Activated T-helper 2 cell treated with anti-CD3 and anti-CD28 coated beads, Interferon-gamma antibody, Interleukin-2, Interleukin-4, amounts not matched to agents 10 μg/mL and 5 μg/mL and 100 μg/mL, durations not matched to agents 14 hours and 24 hours and 36 hours (primary cell): ENCODE results near the gene CENPB. TPM values are rescaled to one million over a fixed set of nuclear protein-coding genes. Genes with fewer than 3 reads are reported as not detected.

Experiments
- DNase-seq: peaks from one replicate; pipeline ENCODE4 v3.0.0; 2021; ENCODE audit warnings: low spot score
- H3K27ac Mint-ChIP-seq: one replicate; pipeline ENCODE4 v1.8.0; 2021; ENCODE audit warnings: mixed read lengths
- H3K27me3 Mint-ChIP-seq: one replicate; pipeline ENCODE4 v1.8.0; 2021; ENCODE audit warnings: low read depth, mixed read lengths
- H3K36me3 Mint-ChIP-seq: one replicate; pipeline ENCODE4 v1.8.0; 2021; ENCODE audit warnings: low read depth, mixed read lengths
- H3K4me1 Mint-ChIP-seq: one replicate; pipeline ENCODE4 v1.8.0; 2021; ENCODE audit warnings: low read depth, mixed read lengths
- H3K4me3 Mint-ChIP-seq: one replicate; pipeline ENCODE4 v1.8.0; 2021; ENCODE audit warnings: low read depth, mild to moderate bottlenecking, moderate library complexity, mixed read lengths
- H3K9me3 Mint-ChIP-seq: one replicate; pipeline ENCODE4 v1.8.0; 2021; ENCODE audit warnings: mixed read lengths
- intact Hi-C: fragments of 100-400 bp; cut with micrococcal nuclease; formaldehyde crosslinking; loops from one replicate; pipeline ENCODE4 v1.15.1; 2023
- total RNA-seq: library from RNA; stranded (reverse); gene quantifications from 2 replicates; pipeline ENCODE4 v1.2.3, GENCODE V29; 2022

The CENPB gene
- total RNA-seq, 1 donor from 2014 or later = 66.1 TPM

DNA sequence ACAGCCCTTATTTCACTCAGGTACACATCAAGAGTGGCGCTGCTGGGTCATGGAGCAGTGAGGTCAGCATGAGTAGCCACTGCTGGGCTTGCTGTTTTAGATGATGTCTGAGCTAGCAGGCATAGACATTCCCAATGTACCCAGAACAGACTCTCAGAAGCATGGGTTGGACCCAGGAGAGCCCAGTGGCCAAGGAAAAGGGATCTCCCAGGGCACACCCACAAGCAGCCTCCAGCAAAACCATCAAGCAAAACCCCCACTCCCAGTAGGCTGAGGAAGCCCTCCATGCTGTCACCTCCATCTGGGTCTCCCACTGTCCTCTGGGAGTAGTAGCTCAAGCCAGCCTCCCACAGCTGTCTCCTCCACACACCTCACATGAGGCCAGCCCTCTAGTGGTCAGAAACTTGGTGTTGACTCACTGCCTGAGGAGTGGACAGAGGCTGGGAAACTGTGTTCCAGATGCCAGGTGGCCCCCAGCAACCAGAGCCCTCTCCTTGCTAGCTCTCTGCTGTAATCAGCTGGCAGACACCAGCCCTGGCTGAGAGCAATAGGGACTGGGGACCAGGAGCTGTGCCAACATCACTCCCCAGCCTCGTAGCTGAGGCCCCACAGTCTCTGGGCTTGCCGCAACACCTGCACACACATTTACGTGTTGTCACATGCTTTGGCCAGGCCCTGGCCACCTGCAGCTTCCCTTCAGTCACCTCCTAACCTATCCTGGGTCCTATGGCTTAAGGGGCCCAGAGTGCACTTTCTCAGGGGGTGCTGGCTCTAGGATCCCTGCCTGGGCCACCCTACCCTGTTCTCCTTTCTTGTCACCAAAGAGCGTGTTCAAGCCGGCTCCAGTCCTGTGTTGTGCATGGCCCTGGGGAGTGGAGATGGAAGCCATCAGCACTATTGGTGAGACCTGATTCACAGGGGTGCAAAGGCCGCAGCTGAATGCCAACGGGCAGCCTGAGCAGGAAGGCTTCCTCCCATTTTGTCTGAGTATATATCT lies 31.9 kb upstream of the CENPB start:
- no peaks in the 10 kb centered on the region for H3K27me3 Mint-ChIP-seq
- H3K9me3 Mint-ChIP-seq = no peaks in the 10 kb centered on the region
- peak overlapping the region; percentile 58 for H3K27ac Mint-ChIP-seq
- intact Hi-C loops = loop anchor here (10.0 kb wide), 1 partner anchor 266 kb away; no protein-coding TSS in a partner anchor
- H3K36me3 Mint-ChIP-seq = peaks cover 13% of the 10 kb centered on the region
- peak overlapping the region; percentile 30 for H3K4me3 Mint-ChIP-seq
- DNase-seq = no peak
- peaks cover 37% of the 10 kb centered on the region for H3K4me1 Mint-ChIP-seq

DNA sequence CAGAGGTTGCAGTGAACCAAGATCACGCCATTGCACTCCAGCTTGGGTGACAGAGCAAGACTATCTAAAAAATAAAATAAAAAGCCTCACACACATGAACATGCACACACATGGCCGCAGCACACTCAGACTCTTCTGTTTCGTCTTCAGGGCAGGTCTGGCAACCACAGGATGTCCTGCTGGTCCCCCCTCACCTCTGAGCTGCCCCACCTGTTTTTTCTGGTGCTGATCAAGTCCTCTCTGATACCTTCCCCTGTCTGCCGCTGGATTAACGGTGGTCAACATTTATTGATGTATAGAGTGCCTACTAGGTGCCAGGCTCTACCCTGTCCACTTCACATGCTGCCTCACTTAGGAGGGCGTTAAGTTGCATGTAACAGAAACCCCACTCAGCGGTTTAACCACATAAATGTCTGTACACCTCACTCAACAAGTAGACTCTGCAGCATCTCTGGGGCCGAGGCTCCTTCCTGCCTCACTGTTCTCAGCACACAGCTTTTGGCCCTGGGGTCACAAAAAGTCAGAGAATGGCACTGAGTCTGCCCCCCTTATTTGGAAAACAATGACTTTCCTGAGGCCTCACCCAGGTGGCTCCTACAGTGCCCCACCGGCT lies 29.3 kb upstream of the CENPB start:
- Mint-ChIP-seq H3K4me1 (peaks cover 55% of the 10 kb centered on the region), H3K9me3 (no peaks in the 10 kb centered on the region), H3K36me3 (peaks cover 3% of the 10 kb centered on the region), H3K27me3 (no peaks in the 10 kb centered on the region), H3K27ac (peak overlapping the region; percentile 86), H3K4me3 (peak overlapping the region; percentile 66)
- intact Hi-C loops = loop anchor here (10.0 kb wide), 1 partner anchor 269 kb away; no protein-coding TSS in a partner anchor
- no peak for DNase-seq

DNA sequence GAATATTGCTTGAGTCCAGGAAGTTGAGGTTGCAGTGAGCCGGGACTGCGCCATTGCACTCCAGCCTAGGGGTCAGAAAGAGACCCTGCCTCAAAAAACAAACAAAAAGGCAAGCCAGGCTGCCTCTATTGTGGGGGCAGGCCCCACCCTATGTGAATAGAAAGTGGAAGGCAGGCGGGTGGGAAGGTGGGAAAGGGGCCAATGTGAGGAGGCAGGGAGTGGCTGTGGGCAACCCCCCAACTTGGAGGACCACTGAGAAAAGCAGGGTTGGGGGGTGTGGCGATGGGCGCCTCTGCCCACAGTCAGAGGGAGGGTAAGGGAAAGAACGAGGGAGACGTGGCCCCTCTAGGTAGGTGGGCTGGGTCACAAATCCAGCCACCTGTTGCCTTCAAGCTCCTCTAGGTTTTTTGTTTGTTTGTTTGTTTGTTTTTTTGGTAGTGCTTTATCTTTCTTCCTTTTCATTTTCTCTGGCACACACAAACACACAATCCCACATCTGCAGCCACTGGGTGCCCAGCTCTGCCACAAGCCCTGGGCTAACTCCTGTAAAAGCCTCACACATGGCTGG lies 28.5 kb upstream of the CENPB start:
- no peak for DNase-seq
- peak overlapping the region; percentile 33 for H3K27ac Mint-ChIP-seq
- intact Hi-C loops = loop anchor here (10.0 kb wide), 1 partner anchor 270 kb away; no protein-coding TSS in a partner anchor
- no peaks in the 10 kb centered on the region for H3K9me3 Mint-ChIP-seq
- H3K4me1 Mint-ChIP-seq = peaks cover 59% of the 10 kb centered on the region
- H3K27me3 Mint-ChIP-seq = no peaks in the 10 kb centered on the region
- H3K36me3 Mint-ChIP-seq = peaks cover 3% of the 10 kb centered on the region
- no peak overlapping the region for H3K4me3 Mint-ChIP-seq

DNA sequence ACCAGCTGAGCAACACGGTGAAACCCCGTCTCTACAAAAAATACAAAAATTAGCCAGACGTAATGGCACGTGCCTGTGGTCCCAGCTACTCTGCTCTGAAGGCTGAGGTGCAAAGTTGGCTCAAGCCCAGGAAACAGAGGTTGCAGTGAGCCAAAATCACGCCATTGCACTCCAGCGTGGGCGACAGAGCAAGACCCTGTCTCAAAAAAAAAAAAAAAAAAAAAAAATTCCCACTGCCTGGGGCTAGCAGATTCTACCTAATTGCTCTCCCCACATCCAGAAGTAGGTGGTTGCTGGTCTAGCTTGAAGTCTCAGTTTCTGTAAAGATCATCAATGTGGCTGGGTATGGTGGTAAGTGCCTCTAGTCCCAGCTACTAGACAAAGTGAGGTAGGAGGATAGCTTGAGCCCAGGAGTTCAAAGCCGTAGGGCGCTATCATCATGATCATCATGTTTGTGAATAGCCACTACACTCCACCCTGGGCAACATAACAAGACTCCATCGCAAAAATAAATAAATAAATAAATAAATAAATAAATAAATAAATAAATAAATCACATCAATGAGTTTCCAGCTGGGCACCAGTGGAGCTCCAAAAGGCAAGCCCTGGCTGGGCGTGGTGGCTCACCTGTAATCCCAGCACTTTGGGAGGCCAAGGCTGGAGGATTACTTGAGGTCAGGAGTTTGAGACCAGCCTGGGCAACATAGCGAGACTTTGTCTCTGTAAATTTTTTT lies 27.5 kb upstream of the CENPB start:
- H3K9me3 Mint-ChIP-seq = no peaks in the 10 kb centered on the region
- no peak overlapping the region for H3K4me3 Mint-ChIP-seq
- H3K36me3 Mint-ChIP-seq = peaks cover 3% of the 10 kb centered on the region
- DNase-seq = no peak
- H3K27ac Mint-ChIP-seq = peak overlapping the region; percentile 61
- H3K27me3 Mint-ChIP-seq = no peaks in the 10 kb centered on the region
- H3K4me1 Mint-ChIP-seq = peaks cover 55% of the 10 kb centered on the region
- intact Hi-C loops = loop anchor here (10.0 kb wide), 1 partner anchor 271 kb away; no protein-coding TSS in a partner anchor

DNA sequence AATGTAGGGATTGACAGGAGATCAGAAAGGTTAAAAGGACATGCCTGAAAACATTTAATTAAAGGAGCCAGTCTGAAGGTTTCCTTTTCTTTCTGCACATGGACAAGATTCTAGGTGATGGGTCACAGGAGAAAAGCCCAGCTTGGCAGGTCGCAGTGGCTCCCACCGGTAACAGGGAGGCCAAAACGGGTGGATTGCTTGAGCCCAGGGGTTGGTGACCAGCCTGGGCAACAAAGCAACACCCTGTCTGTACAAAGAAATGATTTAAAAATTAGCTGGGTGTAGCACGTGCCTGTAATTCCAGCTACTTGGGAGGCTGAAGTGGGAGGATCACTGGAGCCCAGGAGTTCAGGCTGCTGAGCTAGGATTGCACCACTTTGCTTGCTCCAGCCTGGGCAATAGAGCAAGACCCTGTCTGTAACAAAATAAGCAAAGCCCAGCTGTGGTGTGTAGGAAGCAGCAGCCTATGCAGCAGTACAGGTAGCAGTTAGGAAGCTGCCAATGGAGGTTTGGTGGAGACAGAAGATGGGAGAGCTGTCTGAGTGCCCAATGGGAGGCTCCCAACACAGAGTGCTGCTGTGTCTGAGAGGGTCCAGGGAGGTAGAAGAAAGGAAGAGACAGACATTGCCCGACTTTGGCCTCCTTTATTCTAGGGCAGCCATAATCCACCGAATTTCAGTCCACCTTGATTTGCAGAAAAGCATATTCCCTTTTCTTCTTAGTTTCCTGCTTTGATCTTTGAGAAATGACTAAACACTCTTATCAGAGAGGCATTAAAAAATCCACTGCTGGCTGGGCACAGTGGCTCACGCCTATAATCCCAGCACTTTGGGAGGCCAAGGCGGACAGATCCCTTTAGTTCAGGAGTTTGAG lies 26.7 kb upstream of the CENPB start:
- intact Hi-C loops = loop anchor here (10.0 kb wide), 1 partner anchor 272 kb away; no protein-coding TSS in a partner anchor

DNA sequence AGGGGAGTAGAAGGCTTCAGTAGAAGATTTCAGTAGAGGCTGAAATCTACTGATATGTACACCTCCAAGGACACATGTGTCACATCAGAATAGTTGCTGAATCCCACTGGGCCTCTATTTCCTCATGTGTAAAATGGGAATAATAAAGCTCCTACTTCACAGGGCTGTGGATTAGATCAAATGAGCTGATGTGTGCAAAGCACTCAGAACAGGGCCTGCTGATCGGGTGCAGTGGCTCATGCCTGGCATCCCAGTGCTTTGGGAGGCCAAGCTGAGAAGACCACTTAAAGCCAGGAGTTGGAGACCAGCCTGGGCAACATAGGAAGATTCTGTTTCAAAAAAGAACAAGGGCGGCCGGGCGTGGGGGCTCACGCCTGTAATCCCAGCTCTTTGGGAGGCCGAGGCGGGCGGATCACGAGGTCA lies 25.7 kb upstream of the CENPB start:
- intact Hi-C loops = loop anchor here (10.0 kb wide), 1 partner anchor 273 kb away; no protein-coding TSS in a partner anchor
- Mint-ChIP-seq H3K4me3 (peak overlapping the region; percentile 74), H3K4me1 (peaks cover 53% of the 10 kb centered on the region), H3K9me3 (no peaks in the 10 kb centered on the region), H3K27ac (peak overlapping the region; percentile 99), H3K36me3 (peaks cover 10% of the 10 kb centered on the region), H3K27me3 (no peaks in the 10 kb centered on the region)
- no peak for DNase-seq

More for the DNA sequence above, 26.7 kb upstream of the CENPB start:
- H3K4me3 Mint-ChIP-seq = no peak overlapping the region
- H3K27ac Mint-ChIP-seq = peak overlapping the region; percentile 61
- H3K36me3 Mint-ChIP-seq = peaks cover 8% of the 10 kb centered on the region
- H3K9me3 Mint-ChIP-seq = no peaks in the 10 kb centered on the region
- no peaks in the 10 kb centered on the region for H3K27me3 Mint-ChIP-seq
- H3K4me1 Mint-ChIP-seq = peaks cover 49% of the 10 kb centered on the region
- no peak for DNase-seq

DNA sequence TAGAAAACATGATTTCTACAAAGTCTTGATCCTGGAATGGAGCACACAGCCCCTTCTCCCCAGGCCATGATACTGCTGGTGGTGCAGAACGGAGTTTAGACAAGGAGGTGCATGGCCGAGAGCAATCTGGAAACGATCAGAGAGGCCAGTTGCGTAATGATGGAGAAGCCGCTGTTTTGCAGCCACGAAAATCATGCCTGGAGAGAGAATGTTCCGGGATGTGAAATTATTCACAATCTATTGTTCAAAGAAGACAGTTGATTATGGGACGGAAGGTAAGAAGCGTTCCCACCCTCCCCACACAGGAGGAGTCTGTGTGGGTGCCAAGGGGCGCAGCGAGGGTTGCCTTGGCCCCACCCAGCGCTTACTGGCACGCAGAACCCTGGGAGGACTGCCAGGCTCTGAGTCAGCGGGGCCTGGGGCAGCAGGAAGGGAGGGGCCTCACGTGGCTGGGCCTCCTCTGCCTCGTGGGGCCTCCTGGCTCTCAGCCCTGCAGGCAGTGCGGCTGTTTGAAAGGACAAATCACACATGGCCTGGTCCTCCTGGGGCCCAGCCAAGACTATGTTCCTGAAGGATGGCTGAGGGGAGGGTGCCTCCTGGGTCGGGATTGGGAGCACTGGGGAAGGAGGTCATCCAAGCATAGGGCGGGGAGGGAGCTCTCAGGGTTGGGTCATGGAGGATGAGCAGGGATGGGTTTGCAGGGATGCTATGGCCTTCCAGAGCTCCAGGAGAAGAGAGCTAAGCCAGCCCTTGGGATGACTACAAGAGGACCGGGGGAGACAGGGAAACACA lies 25.1 kb upstream of the CENPB start:
- DNase-seq = peak; percentile 81
- Mint-ChIP-seq H3K4me3 (peak overlapping the region; percentile 74), H3K36me3 (peaks cover 16% of the 10 kb centered on the region), H3K27me3 (no peaks in the 10 kb centered on the region), H3K9me3 (no peaks in the 10 kb centered on the region), H3K27ac (peak overlapping the region; percentile 99), H3K4me1 (peaks cover 58% of the 10 kb centered on the region)
- intact Hi-C loops = loop anchor here (1.0 to 10.0 kb wide), 4 partner anchors 9 to 273 kb away; partner anchors contain the start of genes AP5S1 and CENPB

DNA sequence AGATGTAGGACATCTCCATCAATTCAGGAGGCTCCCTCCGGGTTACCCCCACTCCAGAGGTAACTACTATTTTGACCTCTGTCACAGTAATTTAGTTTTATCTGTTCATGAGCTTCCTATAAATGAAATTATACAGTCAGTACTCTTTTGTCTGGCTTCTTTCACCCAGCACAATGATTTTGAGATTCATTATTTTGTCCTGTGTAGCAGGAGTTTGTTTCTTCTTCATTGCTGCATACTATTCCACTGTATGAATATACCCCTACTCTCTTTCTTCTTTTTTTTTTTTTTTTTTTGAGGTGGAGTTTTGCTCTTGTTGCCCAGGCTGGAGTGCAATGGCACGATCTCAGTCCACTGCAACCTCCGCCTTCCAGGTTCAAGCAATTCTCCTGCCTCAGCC lies 22.0 kb upstream of the CENPB start:
- Mint-ChIP-seq H3K4me1 (peaks cover 58% of the 10 kb centered on the region), H3K4me3 (no peak overlapping the region)

DNA sequence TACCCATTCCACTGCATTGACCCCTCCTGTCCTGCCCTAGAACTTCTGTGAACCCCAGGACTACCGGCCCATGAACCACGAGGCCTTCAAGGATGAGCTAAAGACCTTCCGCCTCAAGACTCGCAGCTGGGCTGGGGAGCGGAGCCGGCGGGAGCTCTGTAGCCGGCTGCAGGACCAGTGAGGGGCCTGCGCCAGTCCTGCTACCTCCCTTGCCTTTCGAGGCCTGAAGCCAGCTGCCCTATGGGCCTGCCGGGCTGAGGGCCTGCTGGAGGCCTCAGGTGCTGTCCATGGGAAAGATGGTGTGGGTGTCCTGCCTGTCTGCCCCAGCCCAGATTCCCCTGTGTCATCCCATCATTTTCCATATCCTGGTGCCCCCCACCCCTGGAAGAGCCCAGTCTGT lies 18.2 kb upstream of the CENPB start:
- H3K9me3 Mint-ChIP-seq = no peaks in the 10 kb centered on the region
- H3K27me3 Mint-ChIP-seq = no peaks in the 10 kb centered on the region
- peak overlapping the region; percentile 24 for H3K27ac Mint-ChIP-seq
- no peak for DNase-seq
- H3K36me3 Mint-ChIP-seq = peaks cover 73% of the 10 kb centered on the region
- H3K4me3 Mint-ChIP-seq = no peak overlapping the region
- H3K4me1 Mint-ChIP-seq = peaks cover 44% of the 10 kb centered on the region
- intact Hi-C loops = no loop called here

More for the DNA sequence above, 22.0 kb upstream of the CENPB start:
- H3K27ac Mint-ChIP-seq = no peak overlapping the region
- DNase-seq = no peak
- H3K36me3 Mint-ChIP-seq = peaks cover 42% of the 10 kb centered on the region
- no peaks in the 10 kb centered on the region for H3K9me3 Mint-ChIP-seq
- no peaks in the 10 kb centered on the region for H3K27me3 Mint-ChIP-seq
- intact Hi-C loops = no loop called here

DNA sequence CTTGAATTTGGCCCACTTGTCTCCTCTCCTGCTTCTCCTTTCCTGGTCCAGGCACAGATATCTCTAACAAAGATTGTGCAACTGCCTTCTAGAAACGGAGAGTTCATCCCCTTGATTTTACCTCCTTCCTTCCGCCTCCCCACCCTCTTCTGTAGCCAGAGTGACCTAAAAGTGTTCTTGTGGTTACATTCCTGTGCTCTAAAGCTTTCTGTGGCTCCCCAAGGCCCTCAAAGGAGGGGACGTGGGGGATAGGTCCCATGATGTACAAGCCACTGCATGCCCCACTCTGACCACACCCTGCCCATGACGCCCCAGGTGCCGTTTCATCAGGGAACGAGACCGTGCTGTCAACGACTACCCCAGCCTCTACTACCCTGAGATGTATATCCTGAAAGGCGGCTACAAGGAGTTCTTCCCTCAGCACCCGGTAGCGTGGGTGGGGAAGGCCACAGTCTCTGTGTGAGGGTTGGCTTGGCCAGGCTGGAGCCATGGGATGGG lies 17.8 kb upstream of the CENPB start:
- H3K9me3 Mint-ChIP-seq = no peaks in the 10 kb centered on the region
- no peak overlapping the region for H3K27ac Mint-ChIP-seq
- intact Hi-C loops = no loop called here
- DNase-seq = no peak
- H3K36me3 Mint-ChIP-seq = peaks cover 78% of the 10 kb centered on the region
- no peaks in the 10 kb centered on the region for H3K27me3 Mint-ChIP-seq
- H3K4me3 Mint-ChIP-seq = no peak overlapping the region
- peaks cover 49% of the 10 kb centered on the region for H3K4me1 Mint-ChIP-seq

DNA sequence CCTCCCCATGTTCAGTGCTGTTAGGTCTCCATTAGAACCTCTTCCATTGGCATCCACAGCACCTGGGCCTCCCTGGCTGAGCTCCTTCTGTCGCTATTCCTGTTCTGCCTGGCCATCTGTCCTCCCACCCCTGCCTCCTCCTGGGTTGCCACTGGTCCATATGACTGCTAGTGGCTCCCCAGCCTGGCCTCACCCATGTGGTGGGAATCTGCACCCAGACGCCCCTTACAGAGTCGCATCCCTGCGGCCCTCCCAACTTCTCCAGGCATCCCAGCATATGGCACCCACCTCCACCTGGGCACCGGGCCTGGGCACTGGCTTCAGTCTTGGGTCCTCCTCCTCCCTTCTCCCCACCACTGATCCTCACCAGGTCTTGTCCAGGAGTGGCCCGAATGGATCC lies 17.3 kb upstream of the CENPB start:
- intact Hi-C loops = no loop called here
- Mint-ChIP-seq H3K27me3 (no peaks in the 10 kb centered on the region), H3K27ac (no peak overlapping the region), H3K36me3 (peaks cover 83% of the 10 kb centered on the region), H3K4me1 (peaks cover 52% of the 10 kb centered on the region), H3K4me3 (no peak overlapping the region), H3K9me3 (no peaks in the 10 kb centered on the region)
- DNase-seq = no peak
